Measurements from ENCODE around the gene RBP2. TPM values are rescaled to one million over a fixed set of nuclear protein-coding genes. Genes with fewer than 3 reads are reported as not detected.

Gene RBP2
- total and polyA plus RNA-seq, 9 of the 15 experiments (the other 6 are each of a cell fraction or from before 2014, with no cell fraction given): not detected

- Histone ChIP-seq H3K79me2 (ENCODE audit: control insufficient read depth, insufficient read depth, low read length) (no peaks in the 10 kb centered on the region), H3K27ac (ENCODE audit: extremely low read depth, low read depth, low read length) (no peak overlapping the region), H3K9me3 (replicated peaks; ENCODE audit: control insufficient read depth, insufficient read depth, low read depth, low read length) (no peaks in the 10 kb centered on the region), H4K20me1 (replicated peaks; ENCODE audit: control insufficient read depth, insufficient read depth, low read length) (0 out of 2 replicates have a peak, but pooled peaks cover 4% of the 10 kb centered on the region), H3K9me1 (ENCODE audit: control insufficient read depth, insufficient read depth, low read length) (no peaks in the 10 kb centered on the region), H2AFZ (ENCODE audit: low read depth, low read length) (no peak overlapping the region), H3K4me3 (no peak overlapping the region), H3K27me3 (ENCODE audit: control insufficient read depth in 2 of 2, insufficient read depth in 2 of 2, low read length in 2 of 2) (peaks cover 0 to 2% of the 10 kb centered on the region in 2 experiments; a peak in 4 of 5 replicates), H3K4me1 (replicated peaks in 1 of 2; ENCODE audit: control insufficient read depth in 2 of 2, insufficient read depth in 2 of 2, low read length in 2 of 2) (no peaks in the 10 kb centered on the region), H3K9ac (ENCODE audit: insufficient read depth in 1 of 2, low read depth in 2 of 2, low read length in 2 of 2) (no peak overlapping the region), H3K4me2 (ENCODE audit: insufficient read depth, low read length) (no peak overlapping the region), H3K36me3 (ENCODE audit: control insufficient read depth, insufficient read depth, low read length) (no peaks in the 10 kb centered on the region)
- ATAC-seq: no peak
- intact Hi-C loops (cut with micrococcal nuclease) (no loop called here), in situ Hi-C loops (cut with MboI) (no loop called here)
- CTCF ChIA-PET (ENCODE audit: low intra/inter-chr PET ratio): no interaction called here
- no TSS peak for BruUV-seq (replicated peaks)
- POLR2A ChIA-PET: interaction anchor here (0.6 kb wide), 1 partner anchor 51 kb away, joined by 3 read pairs; no protein-coding TSS in a partner anchor
- no peak for TF ChIP-seq CXXC5 (CRISPR knock-in tag; IDR thresholded peaks at IDR 0.05)
- WGBS (ENCODE audit: insufficient coverage, low coverage, missing lambda C conversion rate): 9% methylated on average over 7 of the region's 7 CpGs
- DNase-seq (ENCODE audit: extremely low read depth in 1 of 4, low spot score in 3 of 4): no peak
- no peak for FAIRE-seq
Observed at GRCh38 chr3:139443186-139443585, 33.1 kb downstream of the RBP2 start.

- H3K4me1 ChIP-seq (replicated peaks in 1 of 2; ENCODE audit: control insufficient read depth in 2 of 2, insufficient read depth in 2 of 2, low read length in 2 of 2): no peaks in the 10 kb centered on the region
- BruUV-seq (replicated peaks): no TSS peak
- no peaks in the 10 kb centered on the region for H3K9me1 ChIP-seq (ENCODE audit: control insufficient read depth, insufficient read depth, low read length)
- no peak overlapping the region for H3K27ac ChIP-seq (ENCODE audit: extremely low read depth, low read depth, low read length)
- intact Hi-C loops (cut with micrococcal nuclease) (no loop called here), in situ Hi-C loops (cut with MboI) (no loop called here)
- DNase-seq (ENCODE audit: extremely low read depth in 1 of 4, low spot score in 3 of 4): no peak
- FAIRE-seq: no peak
- no peak overlapping the region for H3K4me2 ChIP-seq (ENCODE audit: insufficient read depth, low read length)
- H3K27me3 ChIP-seq (ENCODE audit: control insufficient read depth in 2 of 2, insufficient read depth in 2 of 2, low read length in 2 of 2): peaks cover 0 to 2% of the 10 kb centered on the region in 2 experiments; a peak in 4 of 5 replicates
- no peak overlapping the region for H3K9ac ChIP-seq (ENCODE audit: insufficient read depth in 1 of 2, low read depth in 2 of 2, low read length in 2 of 2)
- H3K9me3 ChIP-seq (replicated peaks; ENCODE audit: control insufficient read depth, insufficient read depth, low read depth, low read length): no peaks in the 10 kb centered on the region
- WGBS (ENCODE audit: insufficient coverage, low coverage, missing lambda C conversion rate): 0% methylated on average over 1 of the region's 1 CpG
- H4K20me1 ChIP-seq (replicated peaks; ENCODE audit: control insufficient read depth, insufficient read depth, low read length): 0 out of 2 replicates have a peak, but pooled peaks cover 4% of the 10 kb centered on the region
- no peak for ATAC-seq
- TF ChIP-seq FOXK2 (conservative IDR thresholded peaks at IDR 0.05 in 1 of 2, IDR thresholded peaks at IDR 0.05 in 1 of 2; ENCODE audit: low read depth in 2 of 2): no peak
- no peak for TF ChIP-seq ZFX (CRISPR knock-in tag; IDR thresholded peaks at IDR 0.05)
- no peak for TF ChIP-seq HDAC1 (IDR thresholded peaks at IDR 0.05)
- no peak for TF ChIP-seq RHOXF2B (CRISPR knock-in tag; conservative IDR thresholded peaks at IDR 0.05)
- no peak for TF ChIP-seq STAT6 (CRISPR knock-in tag; IDR thresholded peaks at IDR 0.05)
- TF ChIP-seq GTF2E2 (tag; IDR thresholded peaks at IDR 0.05): no peak
- no peak for TF ChIP-seq NELFE (IDR thresholded peaks at IDR 0.05; ENCODE audit: insufficient read depth, insufficient read length)
- TF ChIP-seq ZNF644 (tag; IDR thresholded peaks at IDR 0.05; ENCODE audit: low read depth): no peak
- TF ChIP-seq CSDE1 (IDR thresholded peaks at IDR 0.05): no peak
- TF ChIP-seq EP400 (IDR thresholded peaks at IDR 0.05): no peak
- TF ChIP-seq CTCFL (IDR thresholded peaks at IDR 0.05; ENCODE audit: borderline replicate concordance, insufficient read depth, low read depth, low read length, poor library complexity, severe bottlenecking): no peak
- ChIA-PET POLR2A (interaction anchor here (0.6 kb wide), 2 partner anchors 76 to 129 kb away, joined by 4 read pairs; no protein-coding TSS in a partner anchor), CTCF (ENCODE audit: low intra/inter-chr PET ratio) (no interaction called here)
- no peak overlapping the region for H3K4me3 ChIP-seq
- H3K36me3 ChIP-seq (ENCODE audit: control insufficient read depth, insufficient read depth, low read length): no peaks in the 10 kb centered on the region
- H2AFZ ChIP-seq (ENCODE audit: low read depth, low read length): no peak overlapping the region
- no peaks in the 10 kb centered on the region for H3K79me2 ChIP-seq (ENCODE audit: control insufficient read depth, insufficient read depth, low read length)
Observed at GRCh38 chr3:139441656-139442055, 34.7 kb downstream of the RBP2 start.

Measured in K562 (cell line).